H9 (cell line): ENCODE measurements around the gene STAB1. TPM values are rescaled to one million over a fixed set of nuclear protein-coding genes. Genes with fewer than 3 reads are reported as not detected.
"Not testable (repeated sequence)": the region's sequence is repeated elsewhere in the genome, so short reads cannot be mapped to it uniquely, and the experiment has no call there.

Experiments
- DNase-seq: peaks from one replicate; pipeline ENCODE4 v3.0.0-alpha.2; 2017
- H2AFZ ChIP-seq: one replicate; pipeline ENCODE4 v1.6.1; 2013; ENCODE audit warnings: mild to moderate bottlenecking, low read length, control low read depth, moderate library complexity
- H2AK5ac ChIP-seq: 2 replicates; pipeline ENCODE4 v1.6.1; 2013; ENCODE audit warnings: low read length, control low read depth, mixed read lengths; ENCODE audit not compliant: insufficient read length
- H2BK120ac ChIP-seq: one replicate; pipeline ENCODE4 v1.6.1; 2013; ENCODE audit warnings: low read depth, mild to moderate bottlenecking, low read length, control low read depth, inconsistent platforms; ENCODE audit not compliant: poor library complexity, severe bottlenecking
- H2BK12ac ChIP-seq: 2 replicates; pipeline ENCODE4 v1.6.1; 2013; ENCODE audit warnings: low read length, control low read depth, mixed read lengths, low read depth; ENCODE audit not compliant: insufficient read length
- H2BK15ac ChIP-seq: 2 replicates; pipeline ENCODE4 v1.6.1; 2013; ENCODE audit warnings: low read depth, low read length, control low read depth
- H2BK20ac ChIP-seq: one replicate; pipeline ENCODE4 v1.6.1; 2013; ENCODE audit warnings: low read depth, mild to moderate bottlenecking, low read length, control low read depth, inconsistent platforms; ENCODE audit not compliant: poor library complexity, severe bottlenecking
- H2BK5ac ChIP-seq: 2 replicates; pipeline ENCODE4 v1.6.1; 2013; ENCODE audit warnings: low read length, control low read depth, mixed read lengths; ENCODE audit not compliant: insufficient read length
- H3K14ac ChIP-seq: 2 replicates; pipeline ENCODE4 v1.6.1; 2013; ENCODE audit warnings: low read length, control low read depth; ENCODE audit not compliant: insufficient read depth
- H3K18ac ChIP-seq: 2 replicates; pipeline ENCODE4 v1.6.1; 2013; ENCODE audit warnings: low read depth, mild to moderate bottlenecking, mixed read lengths, low read length, control low read depth; ENCODE audit not compliant: insufficient read length
- H3K23ac ChIP-seq: 2 replicates; pipeline ENCODE4 v1.6.1; 2013; ENCODE audit warnings: low read length, control low read depth, mixed read lengths, low read depth; ENCODE audit not compliant: insufficient read length
- H3K23me2 ChIP-seq: 2 replicates; pipeline ENCODE4 v1.6.1; 2013; ENCODE audit warnings: low read depth, mild to moderate bottlenecking, mixed read lengths, low read length, control low read depth; ENCODE audit not compliant: insufficient read length, poor library complexity, severe bottlenecking
- H3K27ac ChIP-seq: 2 replicates; pipeline ENCODE4 v1.5.1; 2013; ENCODE audit warnings: low read length, control low read depth, mixed read lengths, low read depth; ENCODE audit not compliant: insufficient read length
- H3K27me3 ChIP-seq: 2 replicates; pipeline ENCODE4 v1.6.1; 2013; ENCODE audit warnings: low read length, control low read depth, inconsistent platforms; ENCODE audit not compliant: insufficient read depth
- H3K4ac ChIP-seq: 2 replicates; pipeline ENCODE4 v1.6.1; 2013; ENCODE audit warnings: low read depth, mild to moderate bottlenecking, control low read depth, inconsistent platforms, low read length, moderate library complexity
- H3K4me1 ChIP-seq: 2 replicates; pipeline ENCODE4 v1.6.1; 2013; ENCODE audit warnings: low read length, control low read depth, inconsistent platforms; ENCODE audit not compliant: insufficient read depth
- H3K4me2 ChIP-seq: 2 replicates; pipeline ENCODE4 v1.6.1; 2013; ENCODE audit warnings: low read length, control low read depth, mixed read lengths; ENCODE audit not compliant: insufficient read length, insufficient read depth
- H3K56ac ChIP-seq: 2 replicates; pipeline ENCODE4 v1.6.1; 2013; ENCODE audit warnings: low read depth, mild to moderate bottlenecking, mixed read lengths, low read length, control low read depth; ENCODE audit not compliant: insufficient read length
- H3K79me1 ChIP-seq: 2 replicates; pipeline ENCODE4 v1.6.1; 2013; ENCODE audit warnings: low read depth, mild to moderate bottlenecking, moderate library complexity, low read length, control low read depth, inconsistent platforms; ENCODE audit not compliant: insufficient read depth, poor library complexity, severe bottlenecking
- H3K79me2 ChIP-seq: 2 replicates; pipeline ENCODE4 v1.6.1; 2013; ENCODE audit warnings: low read length, control low read depth, inconsistent platforms; ENCODE audit not compliant: insufficient read depth
- H3K9ac ChIP-seq: 2 replicates; pipeline ENCODE4 v1.6.1; 2013; ENCODE audit warnings: low read length, control low read depth, mixed read lengths; ENCODE audit not compliant: insufficient read length; ENCODE audit errors: extremely low read depth
- H3K9me3 ChIP-seq: one replicate; pipeline ENCODE4 v1.6.1; 2013; ENCODE audit warnings: low read depth, low read length, inconsistent platforms; ENCODE audit not compliant: control insufficient read depth
- H3T11ph ChIP-seq: one replicate; pipeline ENCODE4 v1.6.1; 2013; ENCODE audit warnings: mild to moderate bottlenecking, low read length, control low read depth, inconsistent platforms
- H4K20me1 ChIP-seq: one replicate; pipeline ENCODE4 v1.6.1; 2013; ENCODE audit not compliant: control insufficient read depth, insufficient read length, insufficient read depth
- H4K5ac ChIP-seq: 2 replicates; pipeline ENCODE4 v1.6.1; 2013; ENCODE audit warnings: low read depth, mild to moderate bottlenecking, mixed read lengths, low read length, control low read depth; ENCODE audit not compliant: insufficient read length
- H4K8ac ChIP-seq: replicated peaks from 2 replicates; pipeline ENCODE4 v1.6.1; 2013; ENCODE audit warnings: low read length, control low read depth, mixed read lengths, low read depth; ENCODE audit not compliant: insufficient read length
- H4K91ac ChIP-seq: 2 replicates; pipeline ENCODE4 v1.6.1; 2013; ENCODE audit warnings: low read depth, mild to moderate bottlenecking, moderate library complexity, mixed read lengths, low read length, control low read depth; ENCODE audit not compliant: insufficient read length
- H3K27ac Mint-ChIP-seq, 3 experiments: 2 replicates in 2 of 3; 3 replicates in 1 of 3; pipeline ENCODE4 v1.8.0; 2020 to 2021; ENCODE audit warnings: mixed read lengths in 3 of 3, mild to moderate bottlenecking in 1 of 3, moderate library complexity in 1 of 3
- H3K27me3 Mint-ChIP-seq: 2 replicates; pipeline ENCODE4 v1.8.0; 2021; ENCODE audit warnings: low read depth, mild to moderate bottlenecking, moderate library complexity, mixed read lengths
- H3K36me3 Mint-ChIP-seq, 3 experiments: 2 replicates in 2 of 3; 3 replicates in 1 of 3; pipeline ENCODE4 v1.8.0; 2020 to 2021; ENCODE audit warnings: low read depth in 3 of 3, mixed read lengths in 3 of 3; ENCODE audit not compliant: insufficient read depth in 1 of 3
- H3K4me1 Mint-ChIP-seq, 2 experiments: 2 replicates each; pipeline ENCODE4 v1.8.0; 2020; ENCODE audit warnings: mixed read lengths in 2 of 2
- H3K4me3 Mint-ChIP-seq, 2 experiments: 2 replicates in 1 of 2; 3 replicates in 1 of 2; pipeline ENCODE4 v1.8.0; 2020 to 2021; ENCODE audit warnings: mild to moderate bottlenecking in 2 of 2, mixed read lengths in 2 of 2, moderate library complexity in 1 of 2
- H3K9me3 Mint-ChIP-seq, 2 experiments: 2 replicates in 1 of 2; 3 replicates in 1 of 2; pipeline ENCODE4 v1.8.0; 2020; ENCODE audit warnings: mild to moderate bottlenecking in 2 of 2, mixed read lengths in 2 of 2, moderate library complexity in 1 of 2
- CTCF ChIP-seq: fragments of 200-600 bp; sonication (generic); conservative IDR thresholded peaks from 3 replicates; pipeline ENCODE4 v1.8.0; 2021; ENCODE audit warnings: antibody characterized with exemption, mild to moderate bottlenecking
- WGBS: extraction: QIAGEN DNeasy Blood & Tissue Kit; methylation state at CpG from one replicate; pipeline ENCODE4 v1.1.7; 2013; ENCODE audit warnings: missing lambda C conversion rate, low lambda C conversion rate, mixed read lengths; ENCODE audit not compliant: insufficient read length; ENCODE audit errors: extremely low coverage; 5-methylcytosine and 5-hydroxymethylcytosine counted together
- total RNA-seq: library from RNA; stranded (reverse); gene quantifications from 2 replicates; pipeline ENCODE4 v1.2.1, GENCODE V29; 2021

STAB1 gene
- total RNA-seq, 1 experiment from 2014 or later = 1.5 TPM

GRCh38 chr3:52525680-52526561 is 30.8 kb downstream of the STAB1 start:
- H2BK120ac ChIP-seq = no peak overlapping the region
- Mint-ChIP-seq H3K4me3 (no peak overlapping the region; a peak in 1 of 5 replicates), H3K9me3 (no peaks in the 10 kb centered on the region), H3K27ac (peak overlapping the region in 1 of 3 experiments; percentile 58; a peak in 3 of 7 replicates), H3K4me1 (peaks cover 0 to 2% of the 10 kb centered on the region in 2 experiments; a peak in 1 of 4 replicates), H3K36me3 (peaks cover 28 to 64% (median 62%) of the 10 kb centered on the region in 3 experiments; a peak in 6 of 7 replicates), H3K27me3 (no peaks in the 10 kb centered on the region; the same call in 1 of the 2 replicates)
- H2BK12ac ChIP-seq = no peak overlapping the region
- H3K79me2 ChIP-seq = no peaks in the 10 kb centered on the region
- no peak overlapping the region for H3T11ph ChIP-seq
- H3K79me1 ChIP-seq = no peaks in the 10 kb centered on the region
- H2AFZ ChIP-seq = no peak overlapping the region
- H3K14ac ChIP-seq = no peak overlapping the region
- no peak overlapping the region for H4K8ac ChIP-seq
- no peak overlapping the region for H4K5ac ChIP-seq
- no CpG with 5 or more reads among the region's 9 CpGs for WGBS
- H3K27ac ChIP-seq = no peak overlapping the region
- no peak overlapping the region for H3K56ac ChIP-seq
- H3K4me2 ChIP-seq = no peak overlapping the region
- no peak overlapping the region for H3K4ac ChIP-seq
- H2BK15ac ChIP-seq = no peak overlapping the region
- H3K9ac ChIP-seq = no peak overlapping the region
- no peak for TF ChIP-seq CTCF
- no peaks in the 10 kb centered on the region for H4K20me1 ChIP-seq
- H3K18ac ChIP-seq = no peak overlapping the region
- H2BK20ac ChIP-seq = no peak overlapping the region
- H3K23me2 ChIP-seq = no peaks in the 10 kb centered on the region
- no peaks in the 10 kb centered on the region for H3K27me3 ChIP-seq
- no peaks in the 10 kb centered on the region for H3K9me3 ChIP-seq
- DNase-seq = no peak
- H2AK5ac ChIP-seq = no peak overlapping the region
- H4K91ac ChIP-seq = no peak overlapping the region
- H2BK5ac ChIP-seq = no peak overlapping the region
- no peaks in the 10 kb centered on the region for H3K4me1 ChIP-seq
- H3K23ac ChIP-seq = no peak overlapping the region

- not testable (repeated sequence) for H3K27me3 ChIP-seq, H4K8ac ChIP-seq, H3K4ac ChIP-seq, H3K23me2 ChIP-seq, H3K4me3 Mint-ChIP-seq, H2AFZ ChIP-seq, H4K5ac ChIP-seq, H3K4me1 Mint-ChIP-seq, H2BK5ac ChIP-seq, H2BK15ac ChIP-seq, H3K9ac ChIP-seq, H3K9me3 Mint-ChIP-seq, H3K9me3 ChIP-seq, DNase-seq, H3K27me3 Mint-ChIP-seq, H3K4me2 ChIP-seq, H2BK20ac ChIP-seq, H3K23ac ChIP-seq, H3K4me1 ChIP-seq, H3K56ac ChIP-seq, H3K79me2 ChIP-seq, H3K27ac ChIP-seq, H2BK12ac ChIP-seq, H3K79me1 ChIP-seq, H4K91ac ChIP-seq, H3K18ac ChIP-seq, H2BK120ac ChIP-seq, H4K20me1 ChIP-seq, H3K14ac ChIP-seq, H3T11ph ChIP-seq, H2AK5ac ChIP-seq
- Mint-ChIP-seq H3K27ac (peak overlapping the region in 1 of 3 experiments; percentile 21; a peak in 1 of 7 replicates), H3K36me3 (peaks cover 28 to 64% (median 62%) of the 10 kb centered on the region in 3 experiments; a peak in 6 of 7 replicates)
- WGBS = no CpG with 5 or more reads among the region's 5 CpGs
These were observed 31.5 kb downstream of the STAB1 start for GRCh38 chr3:52526671-52527038.
